ENCODE measurements around the gene TMX4. TPM values are rescaled to one million over a fixed set of nuclear protein-coding genes. Genes with fewer than 3 reads are reported as not detected.

The TMX4 gene
- total RNA-seq, 1 experiment from 2014 or later, result 11.7 TPM

DNA sequence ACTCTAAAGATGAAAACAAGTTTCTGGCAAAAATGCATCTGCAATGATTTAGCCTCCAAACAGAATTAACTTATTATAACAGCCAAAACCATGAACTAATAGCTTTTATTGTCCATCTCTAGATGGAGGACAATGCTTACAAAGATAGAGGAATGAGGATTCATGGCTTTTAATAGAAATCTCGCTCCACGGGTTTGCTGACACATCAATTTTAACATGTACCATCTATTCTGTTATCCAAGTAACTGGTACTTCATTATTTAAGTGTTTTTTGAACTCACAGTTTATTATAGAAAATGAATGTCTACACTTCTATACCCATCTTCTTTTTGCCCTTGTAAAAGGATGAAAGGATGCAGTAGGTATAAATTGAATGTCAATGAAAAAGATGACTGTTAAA lies 10.8 kb downstream of the TMX4 start:
- Histone ChIP-seq H3K27ac (ENCODE audit: insufficient read length, low read depth, low read length) (no peak overlapping the region), H2BK5ac (ENCODE audit: insufficient read length, low read length) (no peak overlapping the region), H3K23ac (ENCODE audit: insufficient read length, low read depth, low read length) (no peak overlapping the region), H3K27me3 (ENCODE audit: insufficient read depth, low read length) (no peaks in the 10 kb centered on the region), H3K18ac (ENCODE audit: insufficient read length, low read depth, low read length) (no peak overlapping the region), H3K4me2 (ENCODE audit: insufficient read depth, insufficient read length, low read length) (no peak overlapping the region), H3K79me1 (ENCODE audit: insufficient read depth, low read depth, low read length, poor library complexity, severe bottlenecking) (no peaks in the 10 kb centered on the region), H2BK15ac (ENCODE audit: low read depth, low read length) (no peak overlapping the region), H4K91ac (ENCODE audit: insufficient read length, low read depth, low read length) (no peak overlapping the region), H3K23me2 (ENCODE audit: insufficient read length, low read depth, low read length, poor library complexity, severe bottlenecking) (no peaks in the 10 kb centered on the region), H2BK12ac (ENCODE audit: insufficient read length, low read depth, low read length) (no peak overlapping the region), H2BK120ac (ENCODE audit: low read depth, low read length, poor library complexity, severe bottlenecking) (no peak overlapping the region), H3K4ac (ENCODE audit: low read depth, low read length) (no peak overlapping the region), H3T11ph (ENCODE audit: low read length) (no peak overlapping the region), H4K8ac (replicated peaks; ENCODE audit: insufficient read length, low read depth, low read length) (no peak overlapping the region), H4K20me1 (ENCODE audit: control insufficient read depth, insufficient read depth, insufficient read length) (no peaks in the 10 kb centered on the region), H3K79me2 (ENCODE audit: insufficient read depth, low read length) (no peaks in the 10 kb centered on the region), H3K14ac (ENCODE audit: insufficient read depth, low read length) (no peak overlapping the region), H2AK5ac (ENCODE audit: insufficient read length, low read length) (no peak overlapping the region), H3K9ac (ENCODE audit: extremely low read depth, insufficient read length, low read length) (no peak overlapping the region), H3K4me1 (ENCODE audit: insufficient read depth, low read length) (no peaks in the 10 kb centered on the region), H4K5ac (ENCODE audit: insufficient read length, low read depth, low read length) (no peak overlapping the region), H3K56ac (ENCODE audit: insufficient read length, low read depth, low read length) (no peak overlapping the region), H3K9me3 (ENCODE audit: control insufficient read depth, low read depth, low read length) (no peaks in the 10 kb centered on the region), H2BK20ac (ENCODE audit: low read depth, low read length, poor library complexity, severe bottlenecking) (no peak overlapping the region), H2AFZ (ENCODE audit: low read length) (no peak overlapping the region)
- Mint-ChIP-seq H3K27me3 (ENCODE audit: low read depth) (no peaks in the 10 kb centered on the region), H3K4me3 (no peak overlapping the region), H3K9me3 (no peaks in the 10 kb centered on the region), H3K27ac (no peak overlapping the region), H3K36me3 (ENCODE audit: insufficient read depth in 1 of 3, low read depth in 3 of 3) (no peaks in the 10 kb centered on the region; a peak in 1 of 7 replicates), H3K4me1 (peaks cover 18 to 27% of the 10 kb centered on the region in 2 experiments)
- DNase-seq, result no peak
- TF ChIP-seq, protein P1, sequence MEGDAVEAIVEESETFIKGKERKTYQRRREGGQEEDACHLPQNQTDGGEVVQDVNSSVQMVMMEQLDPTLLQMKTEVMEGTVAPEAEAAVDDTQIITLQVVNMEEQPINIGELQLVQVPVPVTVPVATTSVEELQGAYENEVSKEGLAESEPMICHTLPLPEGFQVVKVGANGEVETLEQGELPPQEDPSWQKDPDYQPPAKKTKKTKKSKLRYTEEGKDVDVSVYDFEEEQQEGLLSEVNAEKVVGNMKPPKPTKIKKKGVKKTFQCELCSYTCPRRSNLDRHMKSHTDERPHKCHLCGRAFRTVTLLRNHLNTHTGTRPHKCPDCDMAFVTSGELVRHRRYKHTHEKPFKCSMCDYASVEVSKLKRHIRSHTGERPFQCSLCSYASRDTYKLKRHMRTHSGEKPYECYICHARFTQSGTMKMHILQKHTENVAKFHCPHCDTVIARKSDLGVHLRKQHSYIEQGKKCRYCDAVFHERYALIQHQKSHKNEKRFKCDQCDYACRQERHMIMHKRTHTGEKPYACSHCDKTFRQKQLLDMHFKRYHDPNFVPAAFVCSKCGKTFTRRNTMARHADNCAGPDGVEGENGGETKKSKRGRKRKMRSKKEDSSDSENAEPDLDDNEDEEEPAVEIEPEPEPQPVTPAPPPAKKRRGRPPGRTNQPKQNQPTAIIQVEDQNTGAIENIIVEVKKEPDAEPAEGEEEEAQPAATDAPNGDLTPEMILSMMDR (conservative IDR thresholded peaks at IDR 0.05), result no peak
- no CpG with 5 or more reads among the region's 2 CpGs for WGBS (ENCODE audit: extremely low coverage, insufficient read length, low lambda C conversion rate)
